Activated CD4-positive, CD25-positive, alpha-beta regulatory T cell treated with anti-CD3 and anti-CD28 coated beads, Interleukin-2, amount 50 U/mL, for 16 hours (primary cell): ENCODE data around the gene HMGA1.
"Not testable (repeated sequence)": the region's sequence is repeated elsewhere in the genome, so short reads cannot be mapped to it uniquely, and the experiment has no call there.

ENCODE experiments used
- DNase-seq: peaks from one replicate; pipeline ENCODE4 v3.0.0-alpha.2; 2020; ENCODE audit warnings: low read depth, low spot score

HMGA1 gene

DNA sequence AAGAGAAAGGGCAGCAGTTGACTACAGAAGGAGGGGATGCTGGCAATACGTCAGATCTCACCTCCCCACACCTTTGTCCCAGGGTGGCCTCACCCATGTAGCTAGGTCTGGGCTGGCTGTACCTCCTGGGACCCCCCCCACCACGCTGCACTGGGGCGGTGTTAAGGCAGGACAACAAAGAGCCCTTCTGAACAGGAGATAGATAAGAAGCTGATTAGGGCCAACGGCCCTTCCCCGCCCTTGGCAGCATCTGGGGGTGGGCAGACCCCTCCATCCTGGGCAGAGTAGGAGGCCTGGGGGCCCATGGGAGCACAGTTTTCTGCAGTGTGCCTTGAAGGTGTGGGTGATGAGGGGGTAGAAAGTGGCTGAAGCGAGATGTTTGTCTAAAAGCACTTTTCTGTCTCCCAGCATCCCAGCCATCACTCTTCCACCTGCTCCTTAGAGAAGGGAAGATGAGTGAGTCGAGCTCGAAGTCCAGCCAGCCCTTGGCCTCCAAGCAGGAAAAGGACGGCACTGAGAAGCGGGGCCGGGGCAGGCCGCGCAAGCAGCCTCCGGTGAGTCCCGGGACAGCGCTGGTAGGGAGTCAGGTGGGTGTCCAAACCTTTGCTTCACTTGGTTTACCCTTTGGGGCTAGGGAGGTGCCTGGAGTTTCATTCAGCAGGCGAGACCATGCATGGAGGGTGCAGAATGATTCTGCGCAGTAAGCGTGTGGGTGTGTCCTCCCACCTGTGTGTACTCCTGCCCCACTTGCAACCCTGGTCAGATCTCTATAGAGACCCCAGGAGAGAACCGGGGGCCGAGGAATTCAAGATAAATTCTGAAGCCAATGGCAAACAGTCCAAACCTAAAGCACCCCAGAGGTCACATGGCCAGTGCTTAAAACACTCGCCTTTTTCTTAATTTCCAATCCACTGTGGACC, 3.9 kb downstream of the HMGA1 start:
- no peak for DNase-seq

DNA sequence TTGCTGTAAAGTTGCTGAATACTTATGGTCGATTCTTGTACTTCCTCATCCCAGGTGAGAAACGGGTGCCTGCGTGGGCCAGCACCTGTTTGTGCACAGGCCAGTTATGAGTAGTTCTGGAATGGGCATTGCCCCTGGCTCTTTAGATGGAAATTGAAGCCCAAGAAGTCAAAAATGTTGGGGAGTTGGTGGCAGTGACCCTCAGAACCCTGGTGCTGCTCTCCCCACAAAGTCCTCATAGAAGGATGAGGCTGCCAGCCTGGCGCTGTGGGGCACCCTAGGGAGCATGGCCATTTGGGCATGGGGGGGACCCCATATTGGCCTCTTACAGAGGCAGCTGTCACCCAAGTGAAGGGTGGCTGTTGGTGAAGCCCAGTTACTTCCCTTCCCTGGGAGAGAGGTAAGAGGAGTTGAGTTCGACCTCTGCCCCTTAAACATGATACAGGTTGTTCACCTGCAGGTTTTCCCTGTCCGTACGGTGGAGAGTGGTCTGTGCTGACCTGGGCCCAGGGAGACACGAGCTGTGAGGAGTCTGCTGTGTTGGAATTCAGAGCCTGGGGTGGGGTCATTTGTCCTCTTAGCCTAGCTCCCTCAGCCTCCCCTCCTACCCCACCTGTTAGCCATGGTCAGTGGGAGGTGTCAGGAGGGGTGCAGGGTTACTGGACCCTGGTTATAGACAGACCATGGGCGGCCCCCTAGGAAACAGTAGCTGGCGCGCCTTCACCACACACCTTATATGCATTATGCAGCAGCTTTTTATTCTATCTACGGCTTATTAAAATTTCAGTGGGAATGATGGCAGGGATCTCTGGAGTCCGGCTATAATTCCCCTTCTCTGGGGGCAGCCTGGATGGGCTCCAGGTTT, 4.9 kb downstream of the HMGA1 start:
- DNase-seq = no peak

DNA sequence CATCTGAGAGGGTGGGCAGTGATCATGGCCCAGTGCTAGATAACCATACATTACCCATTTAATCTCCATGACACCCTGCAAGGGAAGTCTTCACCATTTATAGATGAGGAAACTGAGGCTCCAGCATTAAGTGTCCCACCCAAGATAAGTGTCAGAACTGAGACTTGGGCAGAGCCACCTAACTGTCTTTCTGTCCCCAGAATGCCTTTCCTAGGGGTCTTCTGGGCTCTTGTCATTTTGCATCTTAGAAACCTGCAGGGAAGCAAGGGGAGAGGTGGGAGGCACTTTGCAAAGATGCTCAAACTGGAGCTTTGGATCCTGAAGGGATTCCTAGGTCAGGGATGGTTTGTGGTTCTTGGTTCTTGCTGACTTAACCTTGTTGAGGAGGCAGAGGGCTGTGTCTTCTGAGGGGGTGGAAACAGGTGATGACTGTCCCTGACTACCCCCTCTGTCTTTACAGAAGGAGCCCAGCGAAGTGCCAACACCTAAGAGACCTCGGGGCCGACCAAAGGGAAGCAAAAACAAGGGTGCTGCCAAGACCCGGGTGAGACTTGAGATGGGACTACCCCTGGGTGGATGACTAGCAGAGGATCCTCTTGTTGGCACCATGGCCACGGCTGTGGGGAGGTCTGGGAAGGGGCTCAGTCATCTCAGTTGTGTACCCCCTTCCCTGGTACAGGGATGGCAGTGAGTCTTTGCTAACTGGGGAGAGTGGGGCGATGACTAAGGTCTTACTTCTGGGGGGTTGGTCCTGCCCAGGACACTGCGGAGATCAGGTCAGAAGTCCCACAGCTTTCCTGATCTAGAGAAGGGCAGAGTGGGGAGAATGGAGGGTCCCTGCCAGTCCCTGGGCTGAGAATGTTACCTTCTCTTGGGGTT, 5.8 kb downstream of the HMGA1 start:
- no peak for DNase-seq

DNA sequence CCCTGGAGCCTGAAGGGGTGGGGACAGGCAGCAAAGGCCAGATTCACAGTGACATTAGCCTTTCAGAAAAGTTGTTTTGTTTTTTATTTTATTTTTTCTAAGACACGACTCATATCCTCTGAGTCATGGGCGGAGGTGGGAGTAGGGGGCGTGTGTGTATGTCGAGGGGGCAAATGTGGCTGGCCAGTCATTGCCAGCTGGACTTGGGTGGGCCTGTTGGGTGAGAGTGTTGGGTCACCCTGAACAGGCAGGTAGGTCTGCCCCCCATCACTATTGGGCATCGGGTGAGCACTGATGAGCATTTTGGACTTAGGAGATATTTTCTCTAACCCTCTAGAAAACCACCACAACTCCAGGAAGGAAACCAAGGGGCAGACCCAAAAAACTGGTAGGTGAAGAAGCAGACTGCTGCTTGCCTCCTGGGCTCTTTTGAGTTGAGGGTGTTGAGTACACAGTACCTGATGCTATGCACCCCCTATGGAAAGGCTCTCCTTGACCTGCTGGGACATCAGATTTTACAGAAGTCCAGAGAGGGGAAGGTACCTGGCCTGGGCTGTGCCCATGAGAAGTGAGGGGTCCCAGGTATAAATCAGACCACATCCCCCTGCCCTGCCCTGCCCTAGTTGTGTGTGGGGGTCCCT, 6.6 kb downstream of the HMGA1 start:
- no peak for DNase-seq

DNA sequence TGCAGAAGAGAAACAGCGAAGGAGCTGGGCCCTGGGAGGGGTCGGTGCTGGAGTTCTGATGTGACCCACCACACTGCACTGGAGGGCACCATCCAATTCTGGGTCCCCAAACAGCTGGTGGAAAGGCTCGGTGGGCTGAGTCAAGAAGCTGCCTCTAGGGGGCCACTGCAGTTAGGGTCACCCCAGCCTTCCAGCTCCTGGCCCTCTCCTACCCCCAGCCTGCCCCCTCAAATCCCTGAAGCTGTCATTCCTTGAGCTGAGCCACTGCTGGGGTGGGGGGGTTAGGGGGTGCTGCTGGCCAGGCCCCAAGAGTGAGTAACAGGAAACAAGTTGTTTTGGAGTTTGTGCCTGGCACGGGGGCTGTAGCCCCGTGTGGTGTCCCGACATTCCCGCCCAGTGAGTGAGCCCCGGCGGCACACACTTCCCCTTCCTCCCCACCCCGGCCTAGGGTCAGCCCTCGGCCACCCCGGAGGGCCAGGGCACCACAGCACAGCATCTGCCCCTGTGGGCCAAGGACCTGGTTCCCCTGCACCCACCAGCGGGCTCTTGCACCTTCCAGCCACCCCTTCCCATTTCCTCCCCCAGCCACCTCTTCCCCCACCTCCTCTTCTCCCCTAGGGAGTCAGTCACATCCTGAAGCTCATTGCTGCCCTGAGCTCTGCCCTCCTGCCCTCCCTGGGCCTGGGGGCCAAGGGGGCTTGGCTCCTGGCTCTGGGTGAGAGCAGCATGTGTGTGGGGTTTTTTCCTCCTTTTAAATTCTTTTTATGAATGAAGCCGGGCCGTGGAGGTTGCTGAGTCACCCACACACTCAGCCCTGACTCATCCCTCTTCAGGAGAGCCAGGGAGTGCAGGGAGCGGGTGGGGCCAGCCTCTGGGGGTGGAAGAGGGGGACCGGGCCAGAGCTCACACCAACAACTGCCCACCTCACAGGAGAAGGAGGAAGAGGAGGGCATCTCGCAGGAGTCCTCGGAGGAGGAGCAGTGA, 7.5 kb downstream of the HMGA1 start:
- no peak for DNase-seq

DNA sequence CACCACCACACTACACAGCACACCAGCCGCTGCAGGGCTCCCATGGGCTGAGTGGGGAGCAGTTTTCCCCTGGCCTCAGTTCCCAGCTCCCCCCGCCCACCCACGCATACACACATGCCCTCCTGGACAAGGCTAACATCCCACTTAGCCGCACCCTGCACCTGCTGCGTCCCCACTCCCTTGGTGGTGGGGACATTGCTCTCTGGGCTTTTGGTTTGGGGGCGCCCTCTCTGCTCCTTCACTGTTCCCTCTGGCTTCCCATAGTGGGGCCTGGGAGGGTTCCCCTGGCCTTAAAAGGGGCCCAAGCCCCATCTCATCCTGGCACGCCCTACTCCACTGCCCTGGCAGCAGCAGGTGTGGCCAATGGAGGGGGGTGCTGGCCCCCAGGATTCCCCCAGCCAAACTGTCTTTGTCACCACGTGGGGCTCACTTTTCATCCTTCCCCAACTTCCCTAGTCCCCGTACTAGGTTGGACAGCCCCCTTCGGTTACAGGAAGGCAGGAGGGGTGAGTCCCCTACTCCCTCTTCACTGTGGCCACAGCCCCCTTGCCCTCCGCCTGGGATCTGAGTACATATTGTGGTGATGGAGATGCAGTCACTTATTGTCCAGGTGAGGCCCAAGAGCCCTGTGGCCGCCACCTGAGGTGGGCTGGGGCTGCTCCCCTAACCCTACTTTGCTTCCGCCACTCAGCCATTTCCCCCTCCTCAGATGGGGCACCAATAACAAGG, 8.5 kb downstream of the HMGA1 start:
- DNase-seq = not testable (repeated sequence)

DNA sequence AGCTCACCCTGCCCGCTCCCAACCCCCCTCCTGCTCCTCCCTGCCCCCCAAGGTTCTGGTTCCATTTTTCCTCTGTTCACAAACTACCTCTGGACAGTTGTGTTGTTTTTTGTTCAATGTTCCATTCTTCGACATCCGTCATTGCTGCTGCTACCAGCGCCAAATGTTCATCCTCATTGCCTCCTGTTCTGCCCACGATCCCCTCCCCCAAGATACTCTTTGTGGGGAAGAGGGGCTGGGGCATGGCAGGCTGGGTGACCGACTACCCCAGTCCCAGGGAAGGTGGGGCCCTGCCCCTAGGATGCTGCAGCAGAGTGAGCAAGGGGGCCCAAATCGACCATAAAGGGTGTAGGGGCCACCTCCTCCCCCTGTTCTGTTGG, 9.1 kb downstream of the HMGA1 start:
- not testable (repeated sequence) for DNase-seq

DNA sequence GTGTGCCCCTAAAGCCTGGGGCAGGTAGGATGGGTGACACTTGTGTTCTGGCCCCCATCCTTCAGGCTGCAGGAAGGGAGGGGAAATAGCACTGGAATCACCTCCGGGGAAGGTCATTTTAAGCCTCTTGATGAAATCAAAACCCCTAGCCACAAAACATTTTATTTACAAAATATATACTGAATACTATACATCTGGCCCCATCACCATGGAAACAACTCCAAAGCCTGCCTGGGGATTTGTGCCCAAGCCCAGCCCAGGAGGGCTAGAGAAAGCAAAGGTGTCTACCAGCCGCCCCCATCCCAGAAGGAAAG, 9.5 kb downstream of the HMGA1 start:
- no peak for DNase-seq

DNA sequence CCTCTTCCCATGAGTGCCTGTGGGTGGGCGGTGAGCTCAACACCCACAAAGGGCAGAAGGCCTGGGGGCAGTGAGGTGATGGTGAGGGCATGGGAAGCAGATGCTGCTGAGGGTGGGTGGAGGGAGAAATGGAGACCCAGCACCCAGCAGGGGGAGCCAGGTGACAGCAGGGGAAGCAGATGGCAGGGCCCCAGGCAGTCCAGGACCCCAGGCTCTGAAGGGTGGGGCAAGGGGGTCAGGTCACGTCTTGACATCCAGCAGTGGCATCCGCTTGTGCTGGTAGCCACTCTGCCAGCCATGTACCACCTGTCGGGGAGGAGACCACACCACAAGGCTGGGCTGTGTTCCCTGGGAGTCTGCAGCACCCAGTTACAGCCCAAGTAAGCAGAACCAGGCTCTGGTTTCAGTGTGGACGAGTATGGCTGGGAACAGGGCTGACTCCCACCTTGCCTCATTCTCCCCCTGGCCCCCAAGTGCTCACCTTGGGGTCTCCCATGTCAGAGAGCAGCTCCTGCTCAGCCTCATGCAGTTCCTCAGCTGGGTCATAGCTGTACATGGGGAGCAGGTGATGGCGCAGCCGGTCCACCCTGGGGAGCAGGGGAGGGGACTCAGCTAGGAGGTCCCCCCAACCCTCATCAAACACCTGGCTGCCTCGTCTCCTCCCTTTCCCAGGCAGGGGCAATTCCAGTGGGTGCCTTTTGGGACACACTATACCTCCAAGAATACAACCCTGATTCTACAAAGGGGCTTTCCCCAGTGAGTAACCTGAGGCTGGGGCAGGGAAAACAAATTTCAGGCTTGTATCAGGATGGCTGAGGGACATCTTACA, 10.1 kb downstream of the HMGA1 start:
- no peak for DNase-seq

DNA sequence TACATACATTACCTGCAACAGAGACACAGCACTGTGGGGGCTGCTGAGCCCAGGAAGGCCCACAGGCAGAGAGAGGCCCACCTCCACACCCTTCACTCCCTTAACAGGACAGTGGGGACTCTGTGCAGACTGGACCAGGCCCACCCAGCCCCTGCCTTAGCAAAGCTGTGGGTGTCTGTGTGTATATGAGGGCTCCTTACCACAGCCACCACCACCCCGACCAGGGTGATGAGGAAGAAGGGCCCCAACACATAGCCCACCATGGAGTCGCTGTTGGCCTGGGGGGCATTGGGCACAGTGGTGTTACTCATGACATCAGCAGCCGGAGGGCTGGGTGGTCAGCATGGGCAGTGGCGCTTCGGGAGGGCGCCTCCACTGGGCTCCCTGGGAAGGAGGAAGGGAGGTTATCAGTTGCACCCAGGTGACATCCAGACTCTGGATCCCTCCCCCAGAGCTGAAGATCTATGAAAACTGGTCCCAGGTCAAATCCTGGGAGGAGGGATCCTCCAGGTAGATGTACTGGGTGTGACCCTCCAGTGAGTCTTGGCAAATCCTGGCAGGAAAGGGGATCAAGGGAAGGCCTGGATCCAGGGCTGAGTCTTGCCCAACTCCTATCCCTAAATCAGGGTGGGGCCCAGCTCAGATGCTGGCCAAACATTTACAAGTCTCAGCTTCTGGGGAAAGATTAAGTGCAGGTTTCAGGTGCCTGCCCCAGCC, 11.0 kb downstream of the HMGA1 start:
- DNase-seq = no peak

DNA sequence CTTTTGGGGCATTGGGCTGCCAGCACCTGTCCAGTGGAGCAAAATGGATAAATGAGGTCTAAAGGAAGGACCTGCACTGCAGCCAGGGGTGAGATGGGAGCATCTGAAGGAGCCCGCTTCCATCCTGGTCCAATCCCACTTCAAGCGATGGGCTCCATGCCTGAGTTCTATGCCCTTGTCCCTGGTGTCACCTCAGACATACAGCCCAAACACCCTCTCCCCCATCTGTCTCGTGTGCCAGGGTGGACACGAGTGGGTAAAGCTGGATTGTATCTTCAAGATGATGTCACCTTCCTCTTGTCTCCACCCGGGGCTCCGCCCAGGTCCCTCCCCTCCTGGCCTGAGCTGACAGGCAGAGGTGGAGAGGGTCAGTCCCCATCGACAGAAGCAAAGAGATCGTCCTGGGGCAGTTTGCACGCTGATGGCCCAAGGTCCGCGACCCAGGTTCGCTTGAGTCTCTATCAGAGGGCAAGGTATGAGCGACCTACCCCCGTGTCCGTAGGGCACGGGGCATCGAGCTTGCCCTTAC, 11.6 kb downstream of the HMGA1 start:
- no peak for DNase-seq

DNA sequence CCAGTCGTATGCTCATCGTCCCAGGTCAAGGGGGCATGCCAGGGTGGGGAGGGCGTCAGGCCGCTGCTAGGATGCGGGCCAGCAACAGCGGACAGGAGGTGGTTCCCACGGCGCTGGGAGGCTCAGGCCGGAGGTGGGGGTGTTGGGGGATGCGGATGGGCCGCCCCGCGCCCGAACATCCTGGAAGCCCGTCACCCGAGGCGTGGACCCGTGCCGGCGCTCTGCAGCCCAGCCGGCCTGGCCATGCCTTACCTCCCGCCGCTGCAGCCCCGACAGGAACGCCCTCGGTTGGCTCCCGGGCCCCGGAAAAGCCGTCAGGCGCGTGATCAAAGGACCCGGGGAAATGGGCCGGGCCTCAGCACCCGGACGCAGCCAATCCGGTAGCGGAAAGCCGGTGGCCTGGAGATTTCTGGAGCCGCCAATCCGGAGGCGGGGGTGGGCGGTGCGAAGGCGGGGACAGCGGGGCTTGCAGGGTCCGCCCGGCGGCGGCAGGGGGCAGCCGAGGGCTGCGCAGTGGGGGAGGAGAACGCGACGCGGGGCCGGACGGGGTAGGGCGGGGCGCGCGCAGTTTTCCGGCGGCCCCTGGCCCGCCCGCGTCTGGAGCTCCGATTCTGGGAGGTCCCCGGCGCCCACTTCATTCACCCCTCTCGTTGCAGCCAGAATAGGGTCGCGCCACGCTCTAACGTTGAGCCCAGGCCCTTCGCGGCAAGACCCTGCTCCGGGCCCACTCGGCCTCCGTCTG, 12.2 kb downstream of the HMGA1 start, which contains the start of gene SMIM29:
Gene SMIM29, minus strand, starts transcription at position 280 of the 742 bp plus-strand sequence. CDS start 1,215 bp downstream, outside the sequence.
- peak; percentile 97 for DNase-seq

DNA sequence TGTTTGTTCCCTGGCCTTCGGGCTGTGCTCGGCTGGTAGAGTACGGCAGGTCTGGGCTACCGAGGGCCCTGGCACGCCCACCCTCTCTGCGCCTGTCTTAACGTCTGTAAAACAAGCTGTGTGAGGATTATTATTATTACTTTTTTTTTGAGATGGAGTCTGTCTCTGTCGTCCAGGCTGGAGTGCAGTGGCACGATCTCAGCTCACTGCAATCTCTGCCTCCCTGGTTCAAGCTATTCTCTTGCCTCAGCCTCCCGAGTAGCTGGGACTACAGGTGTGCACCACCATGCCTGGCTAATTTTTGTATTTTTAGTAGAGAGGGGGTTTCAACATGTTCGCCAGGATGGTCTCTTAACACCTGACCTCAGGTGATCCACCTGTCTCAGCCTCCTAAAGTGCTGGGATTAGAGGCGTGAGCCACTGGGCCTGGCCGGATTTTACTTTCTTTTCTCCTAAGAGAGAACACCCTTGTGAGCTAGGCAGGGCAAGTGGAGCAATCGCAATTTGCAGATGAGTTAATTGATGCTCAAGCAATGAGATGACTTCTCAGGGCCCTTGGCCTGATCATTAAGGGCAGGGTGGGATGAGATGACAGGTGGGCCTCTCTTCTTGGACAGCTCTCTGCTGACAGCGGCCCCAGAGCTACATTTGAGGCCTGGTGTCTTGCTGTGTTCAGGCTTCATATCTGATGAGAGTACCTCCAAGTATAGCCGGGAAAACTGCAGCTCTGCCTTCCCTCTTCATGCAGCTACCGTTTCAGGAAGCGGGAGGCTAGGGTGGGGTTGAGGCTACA, 13.0 kb downstream of the HMGA1 start:
- no peak for DNase-seq

DNA sequence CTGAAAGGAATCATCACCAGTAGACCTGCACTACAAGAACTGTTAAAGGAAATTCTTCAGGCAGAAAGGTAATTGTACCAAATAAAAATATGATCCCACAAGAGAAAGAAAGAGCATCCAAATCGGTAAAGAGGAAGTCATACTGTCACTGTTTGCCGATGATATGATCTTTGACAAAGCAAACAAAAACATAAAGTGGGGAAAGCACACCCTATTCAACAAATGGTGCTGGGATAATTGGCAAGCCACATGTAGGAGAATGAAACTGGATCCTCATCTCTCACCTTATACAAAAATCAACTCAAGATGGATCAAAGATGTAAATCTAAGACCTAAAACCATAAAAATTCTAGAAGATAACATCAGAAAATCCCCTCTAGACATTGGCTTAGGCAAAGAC, 15.7 kb downstream of the HMGA1 start:
- not testable (repeated sequence) for DNase-seq

DNA sequence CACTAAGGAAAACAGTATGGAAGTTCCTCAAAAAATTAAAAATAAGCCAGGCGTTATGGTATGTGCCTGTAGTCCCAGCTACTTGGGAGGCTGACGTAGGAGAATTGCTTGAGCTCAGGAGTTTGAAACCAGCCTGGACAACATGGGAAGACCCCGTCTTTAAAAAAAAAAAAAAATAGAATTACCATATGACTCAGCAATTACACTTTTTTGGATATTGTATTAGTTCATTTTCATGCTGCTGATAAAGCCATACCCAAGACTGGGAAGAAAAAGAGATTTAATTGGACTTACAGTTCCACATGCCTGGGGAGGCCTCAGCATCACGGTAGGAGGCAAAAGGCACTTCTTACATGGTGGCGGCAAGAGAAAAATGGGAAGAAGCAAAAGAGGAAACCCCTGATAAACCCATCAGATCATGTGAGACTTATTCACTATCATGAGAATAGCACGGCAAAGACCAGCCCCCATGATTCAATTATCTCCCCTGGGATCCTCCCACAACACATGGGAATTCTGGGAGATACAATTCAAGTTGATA, 22.9 kb downstream of the HMGA1 start:
- no peak for DNase-seq
